ENCODE measurements around the gene RHOB.

Gene RHOB

GRCh38 chr2:20438334-20439192 lies 8.3 kb upstream of the RHOB start:
- peak; percentile 90 for DNase-seq (ENCODE audit: low read depth)

DNA sequence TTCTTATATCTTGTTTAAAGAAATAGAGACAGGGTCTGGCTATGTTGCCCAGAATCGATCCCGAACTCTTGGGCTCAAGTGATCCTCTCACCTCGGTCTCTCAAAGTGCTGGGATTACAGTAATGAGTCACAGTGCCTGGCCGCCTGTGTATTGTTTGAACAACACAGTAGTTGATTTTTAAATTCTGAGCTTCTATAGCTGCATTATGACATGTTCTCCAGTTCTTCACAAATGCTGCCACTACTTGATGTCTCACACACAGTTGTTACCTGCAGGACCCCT lies 7.7 kb upstream of the RHOB start:
- no peak for DNase-seq (ENCODE audit: low read depth)

DNA sequence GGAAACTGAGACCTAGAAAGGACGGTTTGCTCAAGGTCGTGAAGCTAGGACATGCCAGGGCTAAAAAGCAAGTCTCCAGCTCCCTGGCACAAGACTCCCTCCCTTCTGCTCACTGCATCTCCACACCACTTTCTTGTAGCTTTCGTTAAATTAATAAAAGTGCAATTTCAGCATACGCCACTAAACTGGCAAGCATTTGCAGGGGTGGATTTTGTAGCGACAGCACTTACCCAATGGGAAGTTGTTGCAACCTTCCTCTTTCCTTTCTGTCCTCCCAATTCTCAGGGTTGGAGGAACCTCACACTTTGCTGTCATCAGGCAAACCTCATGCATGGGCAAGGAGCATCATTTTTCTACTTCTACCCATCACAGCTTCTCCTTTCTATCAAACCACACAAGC lies 7.4 kb upstream of the RHOB start:
- DNase-seq (ENCODE audit: low read depth) = no peak

DNA sequence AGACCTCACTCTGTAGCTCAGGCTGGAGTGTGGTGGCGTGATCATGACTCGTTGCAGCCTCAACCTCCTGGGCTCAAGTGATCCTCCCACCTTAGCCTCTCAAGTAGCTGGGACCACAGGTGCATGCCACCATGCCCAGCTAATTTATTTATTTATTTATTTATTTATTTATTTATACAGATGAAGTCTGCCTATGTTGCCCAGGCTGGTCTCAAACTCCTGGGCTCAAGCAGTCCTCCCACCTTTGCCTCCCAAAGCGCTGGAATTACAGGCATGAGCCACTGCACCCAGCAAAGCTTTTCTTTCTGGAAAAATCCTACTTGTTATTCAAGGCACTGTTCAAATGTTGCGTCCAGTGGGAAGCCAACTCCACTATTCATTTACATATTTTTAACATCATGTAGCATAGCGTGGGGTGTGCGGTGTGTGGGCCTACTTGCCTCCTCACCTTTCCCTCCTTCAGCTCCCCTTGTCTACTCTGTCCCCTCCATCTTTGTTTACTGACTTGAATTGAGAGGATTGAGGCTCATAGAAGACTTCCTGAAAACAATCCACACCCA lies 6.8 kb upstream of the RHOB start:
- DNase-seq (ENCODE audit: low read depth) = no peak

DNA sequence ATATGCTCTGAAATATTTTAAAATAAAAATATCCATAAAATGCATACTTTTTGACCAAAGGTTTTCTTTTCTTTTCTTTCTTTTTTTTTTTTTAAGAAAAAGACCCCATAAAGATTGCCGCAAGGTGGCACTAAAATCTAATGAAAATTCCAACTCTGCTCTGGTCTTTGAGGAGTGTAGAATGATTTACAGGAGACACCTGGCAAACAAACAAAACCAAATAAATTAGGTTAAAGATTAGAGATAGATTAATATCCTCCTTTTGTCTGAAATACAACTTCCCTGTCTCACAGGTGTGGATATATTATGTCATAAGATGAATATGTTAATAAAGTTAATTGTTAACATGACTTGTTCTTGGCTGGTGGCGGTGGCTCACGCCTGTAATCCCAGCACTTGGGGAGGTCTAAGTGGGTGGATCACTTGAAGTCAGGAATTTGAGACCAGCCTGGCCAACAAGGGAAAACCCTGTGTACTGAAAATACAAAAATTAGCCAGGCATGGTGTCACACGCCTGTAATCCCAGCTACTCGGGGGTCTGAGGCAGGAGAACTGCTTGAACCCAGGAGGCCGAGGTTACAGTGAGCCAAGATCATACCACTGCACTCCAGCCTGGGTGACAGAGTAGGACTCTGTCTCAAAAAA lies 3.5 kb upstream of the RHOB start:
- DNase-seq (ENCODE audit: low read depth) = no peak

DNA sequence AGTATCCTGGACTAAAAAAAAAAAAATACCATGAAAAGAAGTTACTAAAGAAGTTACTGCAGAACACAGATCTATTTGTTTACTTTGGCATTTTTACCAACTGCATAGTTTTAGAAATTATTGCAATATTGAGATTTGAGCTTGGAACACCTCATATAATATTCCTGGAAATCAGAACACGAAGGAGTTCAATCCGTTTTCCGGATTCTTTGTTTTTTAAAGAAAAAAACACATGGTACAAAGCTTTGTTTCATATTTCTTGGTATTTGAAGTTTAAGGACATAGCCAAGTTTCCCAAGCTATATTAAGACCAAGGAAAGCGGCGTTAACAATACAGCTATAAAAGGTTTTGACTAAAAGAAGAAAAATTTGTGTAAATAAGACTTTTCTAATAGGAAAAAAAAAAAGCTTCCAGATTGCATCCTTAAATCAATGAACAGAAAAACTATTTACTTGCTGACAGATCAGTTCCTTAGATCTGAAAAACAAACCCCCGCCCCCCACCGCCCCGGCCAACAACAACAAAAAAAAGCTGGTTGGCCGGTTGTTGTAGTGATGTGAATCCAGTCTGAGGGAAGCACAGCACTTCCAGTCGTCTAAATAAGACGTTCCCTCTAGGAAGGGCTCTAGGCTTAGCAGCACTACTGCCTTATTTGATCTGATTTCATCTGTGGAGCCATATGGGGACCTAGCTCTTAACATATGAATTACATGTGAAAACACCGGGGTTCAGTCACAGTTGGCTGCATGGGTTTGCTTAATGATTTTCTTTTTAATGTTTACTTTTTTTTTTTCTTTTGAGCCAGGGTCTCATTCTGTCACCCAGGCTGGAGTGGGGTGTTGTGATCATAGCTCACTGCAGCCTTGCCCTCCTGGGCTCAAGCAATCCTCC lies 2.5 kb upstream of the RHOB start:
- peak; percentile 54 for DNase-seq (ENCODE audit: low read depth)

DNA sequence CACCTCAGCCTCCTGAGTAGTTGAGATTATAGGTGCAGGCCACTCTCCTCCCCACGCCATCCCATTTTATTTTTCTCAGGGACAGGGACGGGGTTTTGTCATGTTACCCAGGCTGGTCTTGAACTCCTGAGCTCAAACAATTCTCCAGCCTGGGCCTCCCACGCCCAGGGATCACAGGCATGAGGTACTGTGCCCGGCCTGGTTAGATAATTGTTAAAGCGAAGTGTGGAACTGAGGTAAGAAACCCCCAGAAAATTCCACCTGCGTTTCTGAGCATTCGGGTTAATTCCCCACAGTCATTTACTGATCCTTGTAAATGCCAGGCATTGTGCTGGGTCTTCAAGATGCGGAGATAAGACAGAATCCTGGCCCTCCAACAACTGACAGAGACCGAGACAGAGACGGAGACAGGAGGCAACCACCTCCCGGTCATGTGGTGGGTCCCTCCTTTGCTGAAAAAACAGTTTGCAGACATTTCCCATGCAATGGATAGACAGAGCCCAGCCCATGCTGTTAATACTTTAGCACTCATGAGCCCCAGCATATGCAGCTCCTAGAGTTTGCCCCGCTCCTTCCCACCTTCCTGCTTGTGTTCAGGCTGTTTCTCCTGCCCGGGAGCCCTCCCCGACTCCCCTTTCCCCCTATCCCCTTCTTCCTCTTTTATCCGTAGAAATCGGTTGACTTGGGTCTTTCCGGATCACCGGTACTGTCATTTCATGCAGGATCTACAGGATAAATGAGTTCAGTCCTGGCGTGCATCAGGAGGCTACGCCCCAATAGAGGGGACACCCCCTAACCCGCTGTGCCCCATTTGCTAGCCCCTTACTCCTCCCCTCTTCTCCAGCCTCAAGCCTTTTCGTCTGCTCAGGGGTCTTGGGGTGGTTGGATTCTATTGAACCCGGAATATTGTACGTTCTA lies 1.6 kb upstream of the RHOB start:
- no peak for DNase-seq (ENCODE audit: low read depth)

GRCh38 chr2:20446255-20446916 lies 488 bp upstream of the RHOB start:
- no peak for DNase-seq (ENCODE audit: low read depth)

DNA sequence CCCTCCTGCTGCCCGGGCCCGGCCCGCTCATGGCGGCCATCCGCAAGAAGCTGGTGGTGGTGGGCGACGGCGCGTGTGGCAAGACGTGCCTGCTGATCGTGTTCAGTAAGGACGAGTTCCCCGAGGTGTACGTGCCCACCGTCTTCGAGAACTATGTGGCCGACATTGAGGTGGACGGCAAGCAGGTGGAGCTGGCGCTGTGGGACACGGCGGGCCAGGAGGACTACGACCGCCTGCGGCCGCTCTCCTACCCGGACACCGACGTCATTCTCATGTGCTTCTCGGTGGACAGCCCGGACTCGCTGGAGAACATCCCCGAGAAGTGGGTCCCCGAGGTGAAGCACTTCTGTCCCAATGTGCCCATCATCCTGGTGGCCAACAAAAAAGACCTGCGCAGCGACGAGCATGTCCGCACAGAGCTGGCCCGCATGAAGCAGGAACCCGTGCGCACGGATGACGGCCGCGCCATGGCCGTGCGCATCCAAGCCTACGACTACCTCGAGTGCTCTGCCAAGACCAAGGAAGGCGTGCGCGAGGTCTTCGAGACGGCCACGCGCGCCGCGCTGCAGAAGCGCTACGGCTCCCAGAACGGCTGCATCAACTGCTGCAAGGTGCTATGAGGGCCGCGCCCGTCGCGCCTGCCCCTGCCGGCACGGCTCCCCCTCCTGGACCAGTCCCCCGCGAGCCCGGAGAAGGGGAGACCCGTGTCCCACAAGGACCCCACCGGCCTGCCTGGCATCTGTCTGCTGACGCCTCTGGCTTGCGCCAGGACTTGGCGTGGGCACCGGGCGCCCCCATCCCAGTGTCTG lies 767 bp downstream of the RHOB start:
- no peak for DNase-seq (ENCODE audit: low read depth)

DNA sequence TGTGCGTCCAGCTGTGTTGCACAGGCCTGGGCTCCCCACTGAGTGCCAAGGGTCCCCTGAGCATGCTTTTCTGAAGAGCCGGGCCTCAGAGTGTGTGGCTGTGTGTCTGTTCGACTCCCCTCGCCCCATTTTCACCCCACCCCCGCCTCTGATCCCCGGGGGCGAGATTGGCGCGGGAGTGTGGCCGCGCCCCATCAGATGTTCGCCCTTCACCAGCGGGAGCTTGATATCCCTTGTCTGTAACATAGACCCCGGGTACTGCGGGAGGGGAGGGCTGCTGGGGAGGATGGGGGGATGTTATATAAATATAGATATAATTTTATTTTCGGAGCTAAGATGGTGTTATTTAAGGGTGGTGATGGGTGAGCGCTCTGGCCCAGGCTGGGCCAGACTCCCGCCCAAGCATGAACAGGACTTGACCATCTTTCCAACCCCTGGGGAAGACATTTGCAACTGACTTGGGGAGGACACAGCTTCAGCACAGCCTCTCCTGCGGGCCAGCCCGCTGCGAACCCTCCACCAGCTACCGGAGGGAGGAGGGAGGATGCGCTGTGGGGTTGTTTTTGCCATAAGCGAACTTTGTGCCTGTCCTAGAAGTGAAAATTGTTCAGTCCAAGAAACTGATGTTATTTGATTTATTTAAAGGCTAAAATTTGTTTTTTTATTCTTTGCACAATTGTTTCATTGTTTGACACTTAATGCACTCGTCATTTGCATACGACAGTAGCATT lies 1.5 kb downstream of the RHOB start:
- DNase-seq (ENCODE audit: low read depth) = no peak

DNA sequence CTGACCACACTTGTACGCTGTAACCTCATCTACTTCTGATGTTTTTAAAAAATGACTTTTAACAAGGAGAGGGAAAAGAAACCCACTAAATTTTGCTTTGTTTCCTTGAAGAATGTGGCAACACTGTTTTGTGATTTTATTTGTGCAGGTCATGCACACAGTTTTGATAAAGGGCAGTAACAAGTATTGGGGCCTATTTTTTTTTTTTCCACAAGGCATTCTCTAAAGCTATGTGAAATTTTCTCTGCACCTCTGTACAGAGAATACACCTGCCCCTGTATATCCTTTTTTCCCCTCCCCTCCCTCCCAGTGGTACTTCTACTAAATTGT lies 2.1 kb downstream of the RHOB start:
- no peak for DNase-seq (ENCODE audit: low read depth)

DNA sequence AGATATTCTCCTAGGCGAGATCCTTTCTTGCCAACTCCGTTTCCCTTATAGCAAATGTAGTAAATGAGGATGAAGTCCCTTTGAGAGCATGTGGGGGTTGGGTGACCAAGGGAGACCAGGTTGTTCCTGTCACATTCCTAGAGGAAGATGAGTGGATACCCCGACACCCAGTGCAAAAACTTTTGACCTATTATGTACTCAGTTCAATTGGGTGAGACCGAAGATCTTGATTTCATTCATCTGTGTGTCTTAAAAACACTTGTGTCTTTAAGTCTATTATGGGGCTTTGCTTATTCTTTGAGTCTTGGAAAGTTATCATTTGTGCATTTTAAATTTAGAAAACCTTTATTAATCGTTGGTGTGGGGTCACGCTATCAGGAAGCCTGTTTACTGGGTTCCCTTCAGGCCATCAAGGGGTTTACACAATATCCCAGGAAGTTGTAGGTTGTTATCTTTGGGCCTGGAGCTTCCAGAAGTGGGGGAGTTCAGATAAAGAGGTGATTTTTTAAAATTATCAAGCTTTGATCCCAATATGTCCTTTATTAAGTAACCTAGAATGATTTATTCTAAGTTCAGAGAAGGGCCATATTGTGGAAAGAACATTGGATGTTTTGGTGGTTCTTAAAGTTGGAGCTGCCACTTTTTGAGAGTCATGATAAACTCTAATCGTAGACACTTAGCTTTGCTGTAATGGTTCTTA lies 2.8 kb downstream of the RHOB start:
- DNase-seq (ENCODE audit: low read depth) = no peak

DNA sequence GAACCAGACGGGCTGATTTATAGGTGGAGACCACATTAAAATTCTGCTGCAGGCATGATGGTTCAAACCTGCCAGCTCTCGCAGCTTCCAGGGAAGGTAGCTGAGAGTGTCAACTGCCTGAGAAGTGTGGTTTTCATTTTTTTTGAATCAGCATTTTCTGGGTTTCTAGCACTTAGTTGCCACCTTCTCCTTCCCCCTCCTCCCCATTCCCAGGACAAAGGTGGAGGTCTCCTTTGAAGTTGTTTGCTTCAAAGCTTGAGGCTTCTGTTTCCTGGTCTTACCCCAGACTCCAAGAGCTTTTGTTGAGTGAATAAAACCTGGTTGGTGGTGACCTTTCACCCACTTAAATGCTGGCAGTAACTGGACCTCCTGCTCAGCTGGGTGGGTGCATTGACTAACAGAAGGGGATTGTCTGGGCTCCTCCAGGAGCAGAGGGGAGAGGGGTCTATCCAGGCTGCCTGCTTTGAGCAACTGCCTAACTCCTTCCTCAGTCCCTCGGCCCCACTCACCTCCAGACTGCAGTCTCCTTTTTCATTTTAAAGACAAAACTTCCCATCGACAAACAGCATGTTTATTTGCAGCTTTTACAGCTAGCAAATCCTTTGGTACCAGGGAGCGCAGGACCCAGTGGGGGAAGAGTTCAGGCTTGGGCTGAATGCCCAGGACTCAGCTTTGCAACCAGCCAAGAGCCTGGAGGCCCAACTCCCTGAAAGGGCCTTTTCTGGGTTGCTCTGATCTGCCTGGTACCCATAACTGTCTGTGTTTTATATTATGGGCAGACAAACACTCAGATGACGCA lies 3.5 kb downstream of the RHOB start:
- peak; percentile 83 for DNase-seq (ENCODE audit: low read depth)

GRCh38 chr2:20451000-20451290 lies 4.1 kb downstream of the RHOB start:
- no peak for DNase-seq (ENCODE audit: low read depth)

DNA sequence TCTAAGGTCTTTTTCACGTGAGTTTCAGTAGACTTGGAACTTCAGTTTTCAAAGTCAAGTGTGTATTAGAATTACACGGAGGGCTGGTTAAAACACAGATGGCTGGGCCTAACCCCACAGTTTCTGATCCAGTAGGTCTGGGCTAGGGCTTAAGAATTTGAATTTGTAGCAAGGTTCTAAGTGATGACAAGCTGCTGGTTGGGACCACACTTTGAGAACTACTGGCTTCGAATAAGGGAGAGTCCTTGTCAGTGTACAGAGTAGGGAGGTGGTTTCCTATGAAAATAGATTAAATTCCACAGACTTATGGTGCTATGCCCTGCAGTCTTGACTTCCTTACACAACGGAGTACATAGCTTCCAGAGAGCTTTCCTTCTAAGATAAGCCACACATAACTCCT lies 4.5 kb downstream of the RHOB start:
- DNase-seq (ENCODE audit: low read depth) = no peak

DNA sequence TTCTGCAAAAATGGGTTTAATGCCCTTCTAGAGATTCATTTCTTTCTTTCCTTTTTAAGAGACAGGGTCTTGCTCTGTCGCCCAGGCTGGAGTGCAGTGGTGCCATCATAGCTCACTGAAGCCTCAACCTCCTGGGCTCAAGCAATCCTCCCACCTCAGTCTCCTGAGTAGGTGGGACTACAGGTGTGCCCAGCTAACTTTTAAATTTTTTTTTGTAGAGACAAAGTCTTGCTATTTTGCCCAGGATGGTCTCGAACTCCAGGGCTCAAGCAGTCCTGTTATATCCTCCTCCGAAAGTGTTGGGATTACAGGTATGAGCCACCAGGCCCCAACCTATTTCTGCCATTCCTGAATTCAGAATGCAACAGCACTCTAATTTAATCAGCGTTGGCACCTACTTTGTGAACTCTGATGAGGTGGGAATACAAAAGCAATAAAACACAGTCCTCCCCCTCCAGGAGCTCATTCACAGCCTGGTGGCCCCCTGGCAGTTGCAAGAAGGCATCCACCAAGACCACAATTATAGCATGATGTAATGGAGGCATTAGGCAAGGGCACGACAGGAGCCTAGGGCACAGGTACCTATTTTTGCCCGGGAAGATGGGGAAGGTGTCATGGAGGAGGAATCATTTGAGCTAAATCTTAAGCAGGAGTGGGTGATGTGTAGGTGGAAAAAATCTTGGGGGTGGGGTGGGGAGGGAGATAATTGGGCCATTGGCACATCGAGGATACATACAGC lies 5.1 kb downstream of the RHOB start:
- no peak for DNase-seq (ENCODE audit: low read depth)

- DNase-seq (ENCODE audit: low read depth) = no peak
These were observed 5.7 kb downstream of the RHOB start for GRCh38 chr2:20452551-20452950.

DNA sequence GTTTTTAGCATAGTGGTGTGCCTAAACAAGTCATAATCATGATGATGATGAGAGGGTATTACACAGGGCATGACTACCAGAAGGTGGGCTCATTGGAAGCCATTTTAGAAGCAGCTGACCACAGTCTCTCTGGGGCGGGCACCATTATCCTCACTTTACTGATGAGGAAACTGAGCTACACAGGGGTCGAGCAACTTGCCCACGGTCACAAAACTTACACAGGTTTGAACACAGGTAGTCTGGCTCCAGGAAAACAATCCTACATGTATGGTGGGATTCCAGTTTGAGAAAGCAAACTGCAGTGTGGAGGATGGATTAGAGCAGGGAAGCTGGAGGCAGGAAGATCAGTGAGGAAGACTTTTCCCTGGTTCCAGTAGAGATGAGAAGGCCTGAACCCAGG lies 6.2 kb downstream of the RHOB start:
- DNase-seq (ENCODE audit: low read depth) = no peak
